ENCODE results near the gene LGR5.

The LGR5 gene

GRCh38 chr12:71602761-71603577, 163.4 kb downstream of the LGR5 start:
- Histone ChIP-seq H3K4me2 (ENCODE audit: low read depth, low read length, poor library complexity, severe bottlenecking) (no peak overlapping the region), H3K4me3 (ENCODE audit: insufficient read depth, low read length, poor library complexity, severe bottlenecking) (no peak overlapping the region), H2AFZ (ENCODE audit: low read depth, low read length, severe bottlenecking) (no peak overlapping the region), H3K79me2 (ENCODE audit: insufficient read depth, low read length) (no peaks in the 10 kb centered on the region), H3K27ac (ENCODE audit: low read depth, low read length) (no peak overlapping the region), H4K20me1 (ENCODE audit: low read depth, low read length) (no peaks in the 10 kb centered on the region), H3K9ac (ENCODE audit: low read length) (no peak overlapping the region), H3F3A (ENCODE audit: insufficient read depth) (no peaks in the 10 kb centered on the region), H3K9me3 (ENCODE audit: insufficient read depth, low read length) (no peaks in the 10 kb centered on the region), H3K27me3 (ENCODE audit: low read length) (no peaks in the 10 kb centered on the region), H3K9me2 (replicated peaks; ENCODE audit: insufficient read depth, low read length) (no peaks in the 10 kb centered on the region), H3K36me3 (ENCODE audit: low read length) (peaks cover 6% of the 10 kb centered on the region; the same call in 1 of the 2 replicates)
- TF ChIP-seq, protein P1, sequence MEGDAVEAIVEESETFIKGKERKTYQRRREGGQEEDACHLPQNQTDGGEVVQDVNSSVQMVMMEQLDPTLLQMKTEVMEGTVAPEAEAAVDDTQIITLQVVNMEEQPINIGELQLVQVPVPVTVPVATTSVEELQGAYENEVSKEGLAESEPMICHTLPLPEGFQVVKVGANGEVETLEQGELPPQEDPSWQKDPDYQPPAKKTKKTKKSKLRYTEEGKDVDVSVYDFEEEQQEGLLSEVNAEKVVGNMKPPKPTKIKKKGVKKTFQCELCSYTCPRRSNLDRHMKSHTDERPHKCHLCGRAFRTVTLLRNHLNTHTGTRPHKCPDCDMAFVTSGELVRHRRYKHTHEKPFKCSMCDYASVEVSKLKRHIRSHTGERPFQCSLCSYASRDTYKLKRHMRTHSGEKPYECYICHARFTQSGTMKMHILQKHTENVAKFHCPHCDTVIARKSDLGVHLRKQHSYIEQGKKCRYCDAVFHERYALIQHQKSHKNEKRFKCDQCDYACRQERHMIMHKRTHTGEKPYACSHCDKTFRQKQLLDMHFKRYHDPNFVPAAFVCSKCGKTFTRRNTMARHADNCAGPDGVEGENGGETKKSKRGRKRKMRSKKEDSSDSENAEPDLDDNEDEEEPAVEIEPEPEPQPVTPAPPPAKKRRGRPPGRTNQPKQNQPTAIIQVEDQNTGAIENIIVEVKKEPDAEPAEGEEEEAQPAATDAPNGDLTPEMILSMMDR (IDR thresholded peaks at IDR 0.05; ENCODE audit: insufficient read depth, low read length, poor library complexity, severe bottlenecking): no peak
- TF ChIP-seq EZH2phosphoT487 (conservative IDR thresholded peaks at IDR 0.05; ENCODE audit: low read length): no peak

- no peak overlapping the region for H2AFZ ChIP-seq (ENCODE audit: low read depth, low read length, severe bottlenecking)
- H3K4me3 ChIP-seq (ENCODE audit: insufficient read depth, low read length, poor library complexity, severe bottlenecking): no peak overlapping the region
- no peak for TF ChIP-seq EZH2phosphoT487 (conservative IDR thresholded peaks at IDR 0.05; ENCODE audit: low read length)
- TF ChIP-seq, protein P1 (IDR thresholded peaks at IDR 0.05; ENCODE audit: insufficient read depth, low read length, poor library complexity, severe bottlenecking): no peak
- H3K36me3 ChIP-seq (ENCODE audit: low read length): peaks cover 27% of the 10 kb centered on the region
- H3K9me3 ChIP-seq (ENCODE audit: insufficient read depth, low read length): no peaks in the 10 kb centered on the region
- no peaks in the 10 kb centered on the region for H3K79me2 ChIP-seq (ENCODE audit: insufficient read depth, low read length)
- H3K4me2 ChIP-seq (ENCODE audit: low read depth, low read length, poor library complexity, severe bottlenecking): no peak overlapping the region
- H3K27ac ChIP-seq (ENCODE audit: low read depth, low read length): no peak overlapping the region
- H3K27me3 ChIP-seq (ENCODE audit: low read length): no peaks in the 10 kb centered on the region
- no peaks in the 10 kb centered on the region for H3F3A ChIP-seq (ENCODE audit: insufficient read depth)
- no peaks in the 10 kb centered on the region for H4K20me1 ChIP-seq (ENCODE audit: low read depth, low read length)
- H3K9me2 ChIP-seq (replicated peaks; ENCODE audit: insufficient read depth, low read length): no peaks in the 10 kb centered on the region
- H3K9ac ChIP-seq (ENCODE audit: low read length): no peak overlapping the region
These were observed 165.4 kb downstream of the LGR5 start for GRCh38 chr12:71605039-71605438.

- Histone ChIP-seq H3K36me3 (ENCODE audit: low read length) (peaks cover 50% of the 10 kb centered on the region), H3K9me2 (replicated peaks; ENCODE audit: insufficient read depth, low read length) (no peaks in the 10 kb centered on the region), H3F3A (ENCODE audit: insufficient read depth) (no peaks in the 10 kb centered on the region), H3K27ac (ENCODE audit: low read depth, low read length) (no peak overlapping the region), H3K4me2 (ENCODE audit: low read depth, low read length, poor library complexity, severe bottlenecking) (no peak overlapping the region), H3K9ac (ENCODE audit: low read length) (no peak overlapping the region), H4K20me1 (ENCODE audit: low read depth, low read length) (no peaks in the 10 kb centered on the region), H3K9me3 (ENCODE audit: insufficient read depth, low read length) (no peaks in the 10 kb centered on the region), H3K27me3 (ENCODE audit: low read length) (no peaks in the 10 kb centered on the region), H3K79me2 (ENCODE audit: insufficient read depth, low read length) (no peaks in the 10 kb centered on the region), H2AFZ (ENCODE audit: low read depth, low read length, severe bottlenecking) (no peak overlapping the region), H3K4me3 (ENCODE audit: insufficient read depth, low read length, poor library complexity, severe bottlenecking) (no peak overlapping the region)
- TF ChIP-seq, protein P1 (IDR thresholded peaks at IDR 0.05; ENCODE audit: insufficient read depth, low read length, poor library complexity, severe bottlenecking): no peak
- no peak for TF ChIP-seq EZH2phosphoT487 (conservative IDR thresholded peaks at IDR 0.05; ENCODE audit: low read length)
These were observed 168.1 kb downstream of the LGR5 start for GRCh38 chr12:71607494-71608330.

All from SU-DHL-6 (cell line).